Measurements from ENCODE around the gene AAR2.
A peak's percentile ranks its signal among the peaks of the same experiment; 100 is the strongest.

AAR2 gene

DNA sequence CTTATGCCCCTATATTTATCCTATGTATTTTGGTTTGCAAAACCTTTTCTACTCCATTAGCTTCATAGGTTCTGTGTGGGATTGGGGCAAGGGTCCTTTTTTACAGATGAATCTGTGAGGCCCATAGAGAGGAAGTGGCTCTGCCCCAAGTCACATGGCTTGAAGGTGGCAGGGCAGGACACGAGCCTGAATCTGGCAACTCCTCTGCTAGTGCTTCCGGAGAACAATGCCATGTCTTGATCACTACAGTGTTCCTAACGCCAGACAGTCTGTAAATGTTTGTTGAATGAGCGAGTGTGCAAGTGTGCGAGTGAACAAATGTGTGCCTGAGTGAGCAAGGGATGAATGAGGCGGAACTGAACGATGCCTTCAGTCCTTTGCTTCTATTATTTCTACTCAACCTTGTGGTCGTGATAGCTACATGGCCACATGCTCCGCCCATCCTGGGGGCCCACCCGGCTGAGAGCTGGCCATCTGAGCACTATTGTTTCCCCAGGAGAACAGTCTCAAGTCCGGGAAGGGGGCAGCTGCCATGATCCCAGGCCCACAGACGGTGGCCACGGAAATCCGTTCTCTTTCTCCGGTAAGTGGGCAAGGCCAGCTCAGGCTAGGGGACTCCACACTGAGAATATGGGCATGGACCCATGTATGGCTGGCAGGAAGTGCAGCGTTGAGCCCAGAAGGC, 17.8 kb upstream of the AAR2 start:
- DNase-seq (ENCODE audit: low spot score), result peak; percentile 42

DNA sequence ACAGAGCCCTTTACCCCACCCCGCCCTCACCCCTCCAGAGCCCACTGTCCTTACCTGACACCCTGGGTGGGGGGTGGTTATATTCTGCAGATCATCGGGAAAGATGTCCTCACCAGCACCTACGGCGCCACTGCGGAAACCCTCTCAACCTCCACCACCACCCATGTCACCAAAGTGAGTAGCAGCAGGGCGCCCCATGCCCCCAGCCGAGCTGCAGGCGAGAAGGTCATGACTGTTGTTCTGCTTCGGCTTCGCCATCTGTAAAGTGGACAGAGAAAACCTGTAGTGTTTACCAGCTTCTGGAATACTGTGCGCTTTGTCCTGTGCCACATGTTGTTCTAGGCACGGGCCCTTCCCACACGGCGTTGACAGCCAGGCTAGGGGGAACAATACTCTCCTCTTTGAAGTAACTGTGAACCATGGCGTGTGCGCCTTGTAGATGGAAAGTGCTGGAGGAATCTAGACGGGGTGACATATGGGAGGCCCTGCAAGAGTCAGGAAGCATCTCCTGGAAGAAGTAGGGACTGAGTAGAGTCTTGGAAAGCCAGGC, 16.5 kb upstream of the AAR2 start:
- DNase-seq (ENCODE audit: low spot score), result peak; percentile 70

DNA sequence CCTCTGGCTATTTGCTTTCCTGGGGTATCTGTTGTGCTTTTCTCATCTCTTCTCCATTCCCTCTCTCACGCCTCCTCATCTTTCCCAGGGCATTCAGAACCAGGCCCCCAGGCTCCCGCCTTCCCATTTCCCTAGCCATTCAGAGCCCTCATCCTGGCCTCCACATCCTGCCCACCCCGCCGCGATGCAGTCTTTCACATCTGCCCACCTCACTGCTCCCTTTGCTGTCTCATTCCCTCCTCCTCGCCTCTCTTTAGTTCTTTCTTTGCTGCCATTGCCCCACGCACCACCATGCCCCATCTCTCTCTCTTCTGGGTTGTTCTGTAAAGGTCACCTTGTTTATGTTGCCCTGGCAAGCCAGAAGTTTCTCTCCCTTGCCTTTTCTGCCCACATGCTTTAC, 10.6 kb upstream of the AAR2 start:
- no peak for DNase-seq (ENCODE audit: low spot score)

DNA sequence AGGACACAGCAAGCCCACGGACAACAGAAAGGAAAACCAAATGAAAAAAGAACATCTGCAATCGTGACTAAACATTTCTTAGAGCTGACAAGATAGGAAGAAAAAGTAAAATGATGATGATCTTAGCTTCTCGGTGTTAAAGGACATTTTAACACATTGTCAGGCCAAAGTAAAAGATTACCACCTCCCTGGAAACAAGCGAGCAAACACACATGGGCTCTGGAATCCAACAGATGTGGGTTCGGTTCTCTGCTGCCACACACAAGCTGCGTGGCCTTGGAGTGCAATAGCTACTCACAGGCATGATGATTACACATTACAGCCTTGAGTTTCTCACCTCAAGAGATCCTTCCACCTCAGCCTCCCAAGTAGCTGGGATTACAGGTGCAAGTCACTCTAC, 7.5 kb upstream of the AAR2 start:
- no peak for DNase-seq (ENCODE audit: low spot score)

DNA sequence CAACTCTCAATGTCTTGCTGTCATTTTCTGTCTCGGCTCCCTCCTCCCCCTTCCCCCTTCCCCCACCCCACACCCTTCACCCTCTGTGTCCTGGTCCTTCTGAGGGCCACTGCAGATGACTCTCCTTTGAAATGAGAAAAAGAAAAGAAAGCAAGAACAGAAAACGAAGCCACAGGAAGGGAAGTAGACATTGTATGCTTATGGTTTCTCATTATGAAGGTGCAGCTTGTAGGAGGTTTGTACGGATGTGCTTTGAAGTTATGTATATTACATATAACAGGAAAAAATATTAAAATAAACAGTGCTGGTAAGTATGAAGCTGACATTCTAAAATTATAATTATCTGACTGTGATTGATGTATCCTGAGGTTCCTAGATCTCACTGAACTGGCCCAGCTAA, 6.3 kb upstream of the AAR2 start:
- DNase-seq (ENCODE audit: low spot score), result no peak

DNA sequence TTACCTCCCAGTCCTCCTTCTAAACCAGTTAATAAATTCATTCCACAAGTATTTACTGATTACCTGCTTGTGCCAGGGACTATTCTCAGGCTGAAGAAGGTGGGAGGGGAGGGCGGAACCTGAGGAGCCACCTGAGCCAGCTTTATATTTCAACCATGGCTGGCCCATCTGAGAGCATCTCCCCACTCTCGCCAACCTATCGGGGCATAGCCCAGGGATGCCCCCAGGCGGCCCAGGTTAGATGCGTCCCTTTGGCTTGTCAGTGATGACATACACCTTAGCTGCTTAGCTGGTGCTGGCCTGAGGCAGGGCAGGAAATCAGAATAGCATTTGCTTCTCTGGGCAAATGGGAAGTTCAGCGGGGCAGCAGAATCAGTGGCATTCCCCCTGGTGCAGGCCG, 4.9 kb upstream of the AAR2 start:
- no peak for DNase-seq (ENCODE audit: low spot score)

DNA sequence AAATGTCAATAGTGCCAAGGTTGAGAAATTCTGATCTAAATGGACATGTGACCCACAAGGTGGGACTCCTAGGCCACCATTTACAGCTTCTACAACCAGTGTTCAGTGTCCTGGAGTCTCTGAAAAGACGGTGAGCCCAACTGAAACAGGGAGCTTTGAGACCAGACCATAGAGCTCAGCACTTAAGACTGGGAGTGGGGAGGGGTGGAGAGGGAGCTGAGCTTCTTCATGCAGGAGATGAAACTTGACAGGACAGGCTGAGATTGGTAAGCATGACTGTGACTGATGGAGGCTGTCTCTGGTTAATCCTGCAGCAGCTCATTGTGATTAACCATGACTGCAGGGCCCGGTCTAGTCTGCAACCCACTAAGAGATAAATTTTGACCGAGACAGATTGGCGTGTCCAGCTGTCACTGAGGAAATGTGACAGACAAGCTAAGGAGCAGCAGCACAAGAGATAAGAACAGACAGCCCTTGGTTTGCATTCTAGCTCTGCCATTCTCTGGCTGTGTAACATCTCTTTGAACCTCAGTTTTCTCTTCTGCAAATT, 1.4 kb upstream of the AAR2 start:
- no peak for DNase-seq (ENCODE audit: low spot score)

DNA sequence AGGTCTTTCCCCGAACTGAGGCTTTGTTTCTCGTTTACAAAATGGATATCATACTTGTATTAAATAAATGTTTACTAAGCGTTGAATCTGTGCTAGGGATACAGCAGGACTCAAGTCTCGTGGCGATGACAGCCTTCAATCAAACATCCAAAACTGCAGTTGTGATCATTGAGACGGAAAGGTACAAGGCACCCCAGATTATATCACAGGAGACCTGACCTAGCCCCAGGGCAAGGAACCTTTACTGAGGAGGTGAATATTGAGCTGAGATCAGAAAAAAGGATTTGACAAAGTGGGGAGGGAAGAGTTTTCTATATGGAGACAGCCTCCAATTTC, 476 bp downstream of the AAR2 start:
- DNase-seq (ENCODE audit: low spot score), result no peak

DNA sequence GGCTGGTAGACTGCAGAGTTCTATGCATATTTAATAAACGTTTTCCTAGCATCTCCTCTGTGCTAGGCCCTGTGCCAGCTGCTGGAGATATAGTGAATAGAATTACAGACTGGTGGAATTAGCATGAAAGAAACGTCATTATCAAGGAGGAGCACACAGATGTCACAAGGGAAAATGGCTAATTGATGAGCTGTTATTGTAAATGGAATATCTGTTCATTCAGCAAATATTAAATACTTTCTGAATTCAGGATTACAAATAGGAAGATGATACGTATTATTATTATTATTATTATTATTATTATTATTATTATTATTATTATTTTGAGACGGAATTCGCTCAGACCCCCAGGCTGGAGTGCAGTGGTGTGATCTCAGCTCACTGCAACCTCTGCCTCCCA, 1.2 kb downstream of the AAR2 start:
- DNase-seq (ENCODE audit: low spot score), result no peak

DNA sequence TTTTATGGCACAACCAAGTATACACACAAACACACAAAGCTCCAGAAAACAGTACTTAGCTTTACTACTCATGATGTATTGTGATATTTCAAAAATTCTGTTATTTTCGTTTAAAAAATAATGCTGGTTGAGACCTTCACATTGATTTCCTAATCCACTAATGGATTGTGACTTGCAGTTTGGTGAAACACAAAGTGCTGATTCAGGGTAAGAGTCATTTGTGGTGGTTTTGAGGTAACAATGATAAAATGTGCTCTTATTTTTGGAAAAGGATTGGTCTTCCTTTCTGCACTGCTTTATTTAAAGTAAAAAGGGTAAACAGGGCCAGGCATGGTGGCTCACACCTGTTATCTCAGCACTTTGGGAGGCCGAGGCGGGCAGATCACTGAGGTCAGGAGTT, 1.9 kb downstream of the AAR2 start:
- no peak for DNase-seq (ENCODE audit: low spot score)

DNA sequence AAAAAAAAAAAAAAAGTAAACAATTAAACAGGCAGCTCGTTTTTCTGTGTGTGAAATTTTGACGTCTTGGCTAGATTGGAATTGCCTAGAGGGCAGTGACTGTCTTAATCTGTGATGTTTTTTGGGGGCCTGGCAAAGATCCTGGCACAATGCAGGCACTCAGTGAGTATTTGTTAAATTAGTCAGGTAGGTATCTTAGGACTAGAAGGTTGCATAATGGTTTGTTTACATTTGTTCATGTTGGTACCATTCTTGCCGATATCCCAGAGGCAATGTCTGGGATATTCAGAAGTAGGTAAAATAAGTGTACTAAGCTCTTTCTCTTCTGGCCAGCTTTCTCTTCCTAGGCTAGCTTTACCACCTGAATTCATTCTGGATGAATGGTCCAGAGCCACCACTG, 2.5 kb downstream of the AAR2 start:
- DNase-seq (ENCODE audit: low spot score), result no peak

DNA sequence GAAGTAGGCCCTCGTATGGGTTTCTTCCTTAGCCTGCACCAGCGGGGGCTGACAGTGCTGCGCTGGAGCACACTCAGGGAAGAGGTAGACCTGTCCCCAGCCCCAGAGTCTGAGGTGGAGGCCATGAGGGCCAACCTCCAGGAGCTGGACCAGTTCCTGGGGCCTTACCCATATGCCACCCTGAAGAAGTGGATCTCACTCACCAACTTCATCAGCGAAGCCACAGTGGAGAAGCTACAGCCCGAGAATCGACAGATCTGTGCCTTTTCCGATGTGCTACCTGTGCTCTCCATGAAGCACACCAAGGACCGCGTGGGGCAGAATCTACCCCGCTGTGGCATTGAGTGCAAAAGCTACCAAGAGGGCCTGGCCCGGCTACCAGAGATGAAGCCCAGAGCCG, 3.8 kb downstream of the AAR2 start:
- no peak for DNase-seq (ENCODE audit: low spot score)

DNA sequence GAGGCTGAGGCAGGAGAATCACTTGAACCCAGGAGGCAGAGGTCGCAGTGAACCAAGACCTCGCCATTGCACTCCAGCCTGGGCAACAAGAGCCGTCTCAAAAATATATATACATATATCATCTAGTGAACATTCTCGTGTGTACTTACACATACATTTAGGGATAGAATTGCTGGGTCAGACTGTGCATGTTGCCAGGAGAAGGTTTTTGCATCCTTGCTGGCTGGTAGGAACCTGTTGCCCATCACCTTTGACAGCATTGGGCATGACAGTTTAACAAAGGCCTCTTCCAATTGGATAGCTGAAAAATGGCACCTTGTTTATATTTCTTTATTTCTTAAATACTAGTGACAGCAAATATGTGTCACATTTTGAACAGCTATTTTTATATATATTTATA, 5.4 kb downstream of the AAR2 start:
- DNase-seq (ENCODE audit: low spot score), result no peak

DNA sequence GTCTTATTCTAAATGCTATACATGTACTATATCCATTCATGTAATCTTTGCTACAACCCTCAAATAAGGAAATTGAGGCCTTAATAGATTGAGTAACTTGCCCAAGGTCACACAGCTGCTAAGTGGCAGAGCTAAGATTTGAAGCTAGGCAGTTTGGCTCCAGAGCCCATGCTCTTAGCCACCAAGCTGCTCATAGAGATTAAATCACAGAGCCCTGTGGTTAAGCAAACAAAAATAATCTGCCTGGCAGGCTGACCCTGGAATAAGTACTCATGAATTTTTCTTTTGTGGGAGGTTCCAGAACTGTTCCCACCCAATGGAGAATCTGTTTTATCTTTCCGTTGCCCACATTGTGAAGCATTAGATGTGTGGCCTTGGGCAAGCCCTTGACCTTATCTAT, 7.4 kb downstream of the AAR2 start:
- no peak for DNase-seq (ENCODE audit: low spot score)

DNA sequence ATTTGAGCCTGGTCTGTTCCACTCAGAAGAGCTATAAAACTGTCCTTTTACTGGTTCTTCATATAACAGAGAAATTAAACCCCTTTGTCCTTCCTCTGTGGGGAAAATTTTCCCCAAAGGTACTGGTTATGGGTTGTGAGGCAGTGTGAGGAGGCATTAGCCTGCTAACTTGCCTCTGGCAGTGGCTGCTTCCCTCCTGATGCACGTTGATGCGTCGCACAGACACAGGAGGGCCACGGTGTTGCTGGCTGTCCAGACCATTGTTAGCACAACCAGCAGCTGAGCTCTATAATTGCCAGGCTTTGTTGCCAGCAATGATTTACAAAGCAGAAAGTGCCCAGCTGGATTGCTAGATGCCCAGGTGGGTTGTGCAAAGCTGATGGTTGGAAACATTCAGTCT, 10.1 kb downstream of the AAR2 start:
- no peak for DNase-seq (ENCODE audit: low spot score)

DNA sequence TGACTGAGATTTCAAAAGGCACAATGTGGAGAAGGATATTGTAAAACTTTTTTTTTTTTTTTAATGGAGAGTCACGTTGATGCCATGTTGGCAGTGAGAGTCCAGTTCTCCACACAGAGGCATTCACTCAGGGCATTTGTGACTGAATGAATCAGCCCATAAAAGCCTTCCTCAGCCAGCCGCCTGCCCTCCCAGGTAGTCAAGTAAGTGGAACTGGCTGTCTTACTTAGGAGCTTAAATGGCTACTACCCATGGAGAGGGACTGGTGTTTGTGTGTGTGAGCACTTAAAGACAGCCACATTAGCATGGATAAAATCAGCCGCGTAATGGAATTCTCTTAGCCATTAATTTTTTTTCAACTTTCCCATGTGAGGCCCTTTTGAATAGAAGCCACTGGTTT, 12.6 kb downstream of the AAR2 start:
- peak; percentile 47 for DNase-seq (ENCODE audit: low spot score)

DNA sequence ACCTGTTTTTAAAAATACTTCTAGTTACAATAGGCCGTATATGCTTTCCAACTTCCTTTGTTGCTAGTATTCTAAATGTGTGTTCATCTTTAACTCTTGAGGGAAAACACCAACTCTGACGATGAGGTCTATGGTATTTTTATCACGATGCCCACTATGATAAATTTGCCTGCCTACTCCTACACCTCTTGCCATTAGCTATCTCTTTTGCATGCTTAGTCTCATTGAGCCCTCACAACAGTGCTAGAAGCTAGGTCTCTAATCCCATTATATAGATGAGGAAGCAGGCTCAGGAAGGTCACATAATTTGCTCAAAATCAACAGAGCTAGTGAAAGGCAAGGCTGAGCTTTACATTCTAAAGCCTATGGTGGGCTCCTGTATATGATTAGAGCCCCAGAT, 13.2 kb downstream of the AAR2 start:
- DNase-seq (ENCODE audit: low spot score), result no peak

DNA sequence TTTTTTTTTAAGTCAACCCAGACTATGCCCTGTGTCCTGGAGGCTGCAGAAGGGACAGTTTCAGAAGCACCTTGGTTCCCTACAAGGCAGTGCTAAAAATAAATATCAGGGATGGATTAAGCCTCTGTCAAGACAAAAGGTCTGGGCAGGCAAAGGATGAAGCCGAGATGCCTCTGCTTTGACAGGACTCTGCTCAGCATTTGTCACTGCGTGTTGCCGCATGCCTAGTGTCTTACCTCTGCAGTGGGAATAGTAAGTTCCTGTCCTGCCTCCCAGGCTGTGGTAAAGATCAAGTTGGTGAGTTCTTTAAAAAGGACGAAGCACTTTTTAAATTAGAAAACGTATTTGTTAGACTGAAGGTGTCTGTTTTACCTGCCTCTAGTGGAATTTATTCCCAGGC, 15.1 kb downstream of the AAR2 start:
- DNase-seq (ENCODE audit: low spot score), result no peak

DNA sequence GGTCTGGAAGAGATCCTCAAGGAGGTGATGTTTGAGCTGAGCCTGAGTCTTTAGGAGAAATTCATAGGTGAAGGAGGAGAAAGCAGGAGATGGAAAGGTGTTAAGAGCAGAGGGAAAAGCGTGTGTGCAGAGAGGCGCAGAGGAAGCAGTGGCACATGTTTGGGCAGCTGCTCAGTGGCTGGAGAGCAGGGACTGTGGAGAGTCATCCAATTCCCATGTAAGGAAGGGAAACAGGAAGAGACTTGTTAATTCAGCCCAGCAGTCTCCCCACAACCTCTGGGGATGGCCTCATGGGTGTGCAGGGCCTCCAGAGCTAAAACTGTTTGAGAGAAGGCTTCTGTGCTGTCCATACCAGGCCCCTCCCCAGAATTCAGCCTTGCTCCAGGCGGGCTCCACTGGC, 16.2 kb downstream of the AAR2 start:
- no peak for DNase-seq (ENCODE audit: low spot score)

DNA sequence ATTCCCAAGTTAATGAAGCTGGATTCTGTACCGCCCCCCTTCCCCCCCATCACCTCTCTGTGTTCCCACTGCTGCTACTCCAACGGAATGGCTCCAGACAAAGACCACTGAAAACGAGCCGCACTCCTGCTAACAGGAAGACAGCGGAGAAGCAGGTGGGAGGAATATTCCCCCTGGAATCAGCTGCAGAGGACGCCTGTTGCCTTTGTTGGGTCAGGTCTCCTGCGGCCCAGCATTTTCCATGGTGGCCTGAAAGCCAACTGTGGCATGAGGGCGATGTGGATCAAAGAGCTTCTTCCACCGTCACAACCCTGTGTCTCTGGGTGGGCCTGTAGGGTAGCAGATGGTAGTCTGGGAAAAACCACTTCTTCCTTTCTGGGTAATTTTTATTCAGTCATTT, 16.8 kb downstream of the AAR2 start:
- no peak for DNase-seq (ENCODE audit: low spot score)

DNA sequence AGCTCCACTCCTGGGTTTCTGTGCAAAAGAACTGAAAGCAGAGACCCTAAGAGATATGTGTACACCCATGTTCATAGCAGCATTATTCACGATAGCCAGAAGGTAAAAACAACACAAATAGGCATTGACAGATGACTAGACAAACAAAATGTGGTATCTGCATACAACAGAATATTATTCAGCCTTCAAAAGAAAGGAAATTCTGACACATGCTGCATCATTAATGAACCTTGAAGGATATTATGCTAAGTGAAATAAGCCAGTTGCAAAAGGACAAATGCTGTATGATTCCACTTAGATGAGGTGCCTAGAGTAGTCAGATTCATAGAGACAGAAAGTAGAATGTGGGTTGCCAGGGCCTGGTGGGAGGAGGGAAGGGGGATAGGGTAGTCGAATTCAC, 17.8 kb downstream of the AAR2 start:
- no peak for DNase-seq (ENCODE audit: low spot score)

DNA sequence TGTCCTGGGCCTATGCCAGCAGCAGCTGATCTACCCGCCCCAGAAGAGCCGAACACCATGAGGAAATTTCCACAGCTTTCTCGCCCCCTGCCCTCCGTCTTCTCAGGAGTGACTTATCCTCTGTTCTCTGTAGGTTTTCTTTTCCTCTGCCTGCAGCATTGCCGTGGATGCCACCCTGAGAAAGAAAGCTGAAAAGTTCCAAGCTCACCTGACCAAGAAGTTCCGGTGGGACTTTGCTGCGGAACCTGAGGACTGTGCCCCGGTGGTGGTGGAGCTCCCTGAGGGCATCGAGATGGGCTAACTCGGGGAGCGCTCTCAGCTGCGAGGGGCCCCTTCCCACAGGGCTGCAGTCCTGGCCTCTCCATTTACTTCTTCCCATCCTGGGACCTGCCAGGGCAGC, 19.2 kb downstream of the AAR2 start:
- DNase-seq (ENCODE audit: low spot score), result no peak

DNA sequence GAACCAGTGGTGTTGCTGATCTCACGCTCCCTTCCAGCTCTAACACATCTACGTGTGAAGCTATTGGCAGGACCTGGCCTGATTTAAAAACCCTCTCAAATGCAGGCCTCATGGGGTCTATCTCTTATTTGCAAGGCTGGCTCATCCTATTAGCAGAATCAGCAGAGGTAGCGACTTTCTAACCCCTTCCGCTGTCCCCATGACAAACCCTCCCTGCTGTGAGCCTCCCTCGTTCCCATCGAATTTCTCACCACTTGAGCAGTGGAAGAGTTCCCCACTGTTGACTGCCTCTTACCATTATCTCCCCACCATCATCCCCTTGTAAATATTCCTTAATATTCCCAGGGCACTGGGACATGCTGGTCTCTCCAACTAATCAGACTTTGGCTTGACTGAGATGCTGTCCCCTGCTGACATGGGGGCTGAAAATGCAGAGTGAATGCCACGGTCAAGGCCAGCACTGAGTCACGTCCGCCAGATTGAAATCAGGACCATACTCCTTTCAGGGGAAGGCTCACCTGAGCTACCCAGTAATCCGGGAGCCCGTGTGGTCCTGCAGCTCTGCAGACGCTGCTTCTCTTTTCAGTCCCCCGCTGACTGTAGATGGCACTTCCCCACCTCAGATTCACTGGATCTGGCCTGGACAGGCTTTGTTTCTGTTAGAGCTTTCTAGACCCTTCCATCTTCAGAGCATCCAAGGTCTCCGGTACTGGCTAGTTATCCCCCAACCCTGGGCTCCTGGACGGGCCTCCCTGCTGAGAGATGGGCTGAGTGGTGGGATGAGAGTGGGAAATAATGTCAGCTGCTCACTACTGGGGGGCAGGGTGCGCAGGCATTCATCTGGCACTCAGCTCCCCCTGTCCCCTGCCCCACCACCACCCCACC, 23.1 kb downstream of the AAR2 start:
- DNase-seq (ENCODE audit: low spot score), result no peak

All from Ammon's horn (tissue), 1 donor.